ENCODE data around the gene SORT1. TPM values are rescaled to one million over a fixed set of nuclear protein-coding genes. Genes with fewer than 3 reads are reported as not detected.

The SORT1 gene
- polyA plus RNA-seq, 1 of the 3 experiments (the other 2 are of a cell fraction), result 8.5 TPM

- 66% methylated on average over 9 of the region's 18 CpGs for WGBS (ENCODE audit: low lambda C conversion rate)
- H3K4me3 ChIP-seq (ENCODE audit: low read depth in 2 of 2, low read length in 1 of 2), result peak overlapping the region; percentile 72 to 88
- H4K20me1 ChIP-seq (ENCODE audit: insufficient read depth), result no peaks in the 10 kb centered on the region
- H3K9ac ChIP-seq, result peak overlapping the region; percentile 58
- H3K79me2 ChIP-seq (ENCODE audit: insufficient read depth), result peaks cover 26% of the 10 kb centered on the region
- H3K9me2 ChIP-seq, result no peaks in the 10 kb centered on the region
- H2AFZ ChIP-seq (ENCODE audit: low read depth), result peak overlapping the region; percentile 91; the same call in 1 of the 2 replicates
- DNase-seq, result no peak
- ChIA-PET POLR2A (interaction anchor here (0.8 to 2.7 kb wide), 6 partner anchors 85 to 149 kb away, joined by 3 to 14 read pairs (median 4); partner anchors contain the start of genes ATXN7L2, CELSR2 and PSRC1), CTCF (interaction anchor here (0.6 to 14.6 kb wide), 48 partner anchors 9 to 609 kb away, joined by 3 to 252 read pairs (median 5); partner anchors contain the start of genes MYBPHL, PSMA5, PSRC1 and SARS1)
- H3K27me3 ChIP-seq (ENCODE audit: insufficient read depth), result no peaks in the 10 kb centered on the region
- no peaks in the 10 kb centered on the region for H3K9me3 ChIP-seq
- H3K27ac ChIP-seq (ENCODE audit: low read depth in 2 of 2, low read length in 1 of 2), result peak overlapping the region; percentile 39 to 82; a peak in 3 of 4 replicates
- H3F3A ChIP-seq (replicated peaks; ENCODE audit: insufficient read depth), result peaks cover 22% of the 10 kb centered on the region
- peaks cover 15 to 29% of the 10 kb centered on the region in 2 experiments for H3K36me3 ChIP-seq (replicated peaks in 1 of 2; ENCODE audit: control insufficient read depth in 1 of 2, insufficient read depth in 2 of 2, low read length in 1 of 2)
- TF ChIP-seq RCOR1 (IDR thresholded peaks at IDR 0.05; ENCODE audit: low read length) (no peak), GABPA (IDR thresholded peaks at IDR 0.05; ENCODE audit: low read depth) (no peak), YY1 (IDR thresholded peaks at IDR 0.05; ENCODE audit: low read depth) (no peak), SMC3 (IDR thresholded peaks at IDR 0.05; ENCODE audit: low read depth, low read length) (no peak), CHD2 (IDR thresholded peaks at IDR 0.05; ENCODE audit: low read length, partially characterized antibody) (no peak), USF1 (IDR thresholded peaks at IDR 0.05; ENCODE audit: borderline replicate concordance, low read depth) (no peak), NRF1 (IDR thresholded peaks at IDR 0.05; ENCODE audit: low read depth, low read length) (no peak), IRF3 (IDR thresholded peaks at IDR 0.05; ENCODE audit: low read depth, low read length) (no peak), FOSL2 (IDR thresholded peaks at IDR 0.05; ENCODE audit: borderline replicate concordance, low read depth) (no peak), MAX (IDR thresholded peaks at IDR 0.05; ENCODE audit: low read depth) (no peak), TCF12 (IDR thresholded peaks at IDR 0.05) (no peak), POLR2AphosphoS5 (IDR thresholded peaks at IDR 0.05; ENCODE audit: low read depth, low read length) (no peak), MXI1 (IDR thresholded peaks at IDR 0.05; ENCODE audit: low read depth, low read length) (no peak), JUND (IDR thresholded peaks at IDR 0.05) (no peak), NFIC (IDR thresholded peaks at IDR 0.05; ENCODE audit: borderline replicate concordance) (no peak), ELF1 (IDR thresholded peaks at IDR 0.05) (no peak), ZBTB33 (IDR thresholded peaks at IDR 0.05; ENCODE audit: borderline replicate concordance, low read depth) (no peak), TEAD4 (IDR thresholded peaks at IDR 0.05; ENCODE audit: borderline replicate concordance, insufficient read depth) (no peak)
- H3K4me1 ChIP-seq (ENCODE audit: control insufficient read depth in 1 of 2, insufficient read depth in 2 of 2, low read depth in 1 of 2, low read length in 1 of 2), result peaks cover 6 to 19% of the 10 kb centered on the region in 2 experiments; a peak in 3 of 4 replicates
- peak overlapping the region; percentile 92 for H3K4me2 ChIP-seq
These were observed 866 bp upstream of the SORT1 start for GRCh38 chr1:109398343-109399225.
